GM18502 (cell line): Measurements from ENCODE around the gene C1orf198.

Experiments used
- ATAC-seq: cut with Tn5 transposase; IDR thresholded peaks from one replicate; pipeline ENCODE4 v1.9.1; 2021; ENCODE audit warnings: mild to moderate bottlenecking; ENCODE audit not compliant: unreplicated experiment, poor library complexity

The C1orf198 gene, protein sequence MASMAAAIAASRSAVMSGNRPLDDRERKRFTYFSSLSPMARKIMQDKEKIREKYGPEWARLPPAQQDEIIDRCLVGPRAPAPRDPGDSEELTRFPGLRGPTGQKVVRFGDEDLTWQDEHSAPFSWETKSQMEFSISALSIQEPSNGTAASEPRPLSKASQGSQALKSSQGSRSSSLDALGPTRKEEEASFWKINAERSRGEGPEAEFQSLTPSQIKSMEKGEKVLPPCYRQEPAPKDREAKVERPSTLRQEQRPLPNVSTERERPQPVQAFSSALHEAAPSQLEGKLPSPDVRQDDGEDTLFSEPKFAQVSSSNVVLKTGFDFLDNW

DNA sequence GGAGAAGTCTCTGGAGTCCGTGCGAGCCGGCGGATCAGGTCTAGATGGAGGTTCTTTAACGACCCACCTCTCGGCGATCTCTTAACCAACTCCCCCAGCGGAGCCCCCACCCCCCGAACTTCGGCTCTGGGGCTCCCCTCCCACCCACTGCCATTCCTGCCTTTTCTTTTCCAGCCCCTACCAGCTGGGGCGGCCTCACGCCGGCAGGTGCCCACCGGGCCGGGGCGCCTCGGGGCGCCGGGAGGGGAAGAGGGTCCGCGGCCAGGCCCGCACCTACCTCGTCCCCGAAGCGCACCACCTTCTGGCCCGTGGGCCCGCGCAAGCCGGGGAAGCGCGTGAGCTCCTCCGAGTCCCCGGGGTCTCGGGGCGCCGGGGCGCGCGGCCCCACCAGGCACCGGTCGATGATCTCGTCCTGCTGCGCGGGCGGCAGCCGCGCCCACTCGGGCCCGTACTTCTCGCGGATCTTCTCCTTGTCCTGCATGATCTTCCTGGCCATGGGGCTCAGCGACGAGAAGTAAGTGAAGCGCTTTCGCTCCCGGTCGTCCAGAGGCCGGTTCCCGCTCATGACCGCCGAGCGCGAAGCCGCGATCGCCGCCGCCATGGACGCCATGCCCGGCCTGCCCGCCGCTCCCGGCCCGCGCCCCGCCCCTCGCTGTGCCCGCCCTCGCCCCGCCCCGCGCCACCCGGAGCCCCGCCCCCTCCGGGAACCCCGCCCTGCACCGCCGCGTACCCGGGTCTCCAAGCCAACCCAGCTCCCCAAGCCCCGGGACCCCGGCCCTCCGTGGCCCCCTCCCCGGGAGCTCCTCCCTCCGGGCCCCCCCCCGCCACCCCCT is at the start of gene C1orf198:
TSS of gene C1orf198 (minus strand) at position 619 of the 833 bp plus-strand sequence. CDS start at position 610, 9 bp downstream.
- peak; percentile 88 for ATAC-seq

DNA sequence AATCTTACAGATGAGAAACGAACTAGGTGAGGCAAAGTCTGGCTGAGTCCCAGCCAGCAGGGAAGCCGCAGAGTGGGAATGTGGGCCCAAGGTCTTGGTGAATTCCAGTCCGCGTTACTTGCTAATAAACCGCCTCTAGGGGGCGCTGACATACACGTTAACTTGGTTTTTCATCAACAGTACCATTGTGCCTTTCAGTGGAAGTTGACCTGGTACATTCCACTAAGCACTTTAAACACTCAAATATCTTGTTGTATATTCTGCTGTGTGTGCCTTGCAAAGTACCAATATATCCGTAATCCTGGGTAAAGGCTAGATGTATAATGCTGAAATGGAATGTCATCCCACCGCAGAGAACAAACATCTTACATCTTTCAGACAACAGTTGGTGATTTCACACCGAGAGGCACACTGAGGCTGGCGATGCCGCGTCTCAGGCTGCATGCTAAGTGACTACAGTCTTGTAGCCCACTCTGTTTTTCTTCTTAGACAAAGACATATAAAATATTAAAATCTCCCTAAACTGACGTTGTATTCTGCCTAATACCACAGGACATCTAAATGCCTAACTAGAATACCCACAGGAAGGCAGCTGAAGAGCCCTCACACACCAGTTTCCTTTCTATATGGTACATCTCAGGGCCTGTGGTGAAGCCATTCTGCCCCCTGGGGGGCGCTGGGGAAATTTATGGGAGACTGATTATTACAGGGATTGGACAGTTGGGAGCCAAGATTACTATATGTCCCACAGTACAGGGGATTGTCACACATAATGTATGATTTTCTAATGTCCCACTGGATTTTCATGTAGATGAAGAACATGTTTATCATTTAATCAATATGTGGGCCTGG is 49.2 kb upstream of the C1orf198 start:
- peak; percentile 53 for ATAC-seq

DNA sequence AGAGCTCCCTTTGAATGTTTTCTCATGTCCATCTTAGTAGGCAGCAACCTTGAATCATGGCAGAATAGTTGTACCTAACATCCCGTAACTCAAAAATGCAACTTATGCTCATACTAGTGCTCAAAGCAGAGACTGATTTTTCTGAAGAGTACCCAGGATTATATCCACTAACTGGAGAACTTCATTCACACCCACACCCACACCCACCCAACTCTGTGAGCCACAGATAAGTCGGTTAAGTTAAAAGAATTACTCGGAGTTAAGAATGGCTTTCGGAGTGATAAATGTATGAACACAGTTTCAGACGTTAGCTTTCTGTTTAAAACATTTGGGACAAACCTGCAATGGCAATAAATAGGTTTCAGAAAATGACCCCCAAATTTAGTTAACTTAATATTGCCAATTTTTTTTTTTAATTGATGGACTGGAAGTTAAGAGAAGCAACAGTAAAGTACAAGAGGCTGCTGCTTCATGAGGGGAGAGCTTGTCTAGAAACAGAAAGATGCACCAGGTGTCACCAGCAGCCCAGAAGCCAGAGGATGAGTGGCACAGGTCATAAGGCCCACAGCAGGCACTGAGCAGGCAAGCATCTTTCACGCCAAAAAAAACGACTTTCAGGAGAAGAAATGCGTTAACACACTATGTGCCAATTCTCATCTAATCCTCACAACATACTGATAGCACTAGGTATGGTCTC is 48.4 kb upstream of the C1orf198 start:
- no peak for ATAC-seq

DNA sequence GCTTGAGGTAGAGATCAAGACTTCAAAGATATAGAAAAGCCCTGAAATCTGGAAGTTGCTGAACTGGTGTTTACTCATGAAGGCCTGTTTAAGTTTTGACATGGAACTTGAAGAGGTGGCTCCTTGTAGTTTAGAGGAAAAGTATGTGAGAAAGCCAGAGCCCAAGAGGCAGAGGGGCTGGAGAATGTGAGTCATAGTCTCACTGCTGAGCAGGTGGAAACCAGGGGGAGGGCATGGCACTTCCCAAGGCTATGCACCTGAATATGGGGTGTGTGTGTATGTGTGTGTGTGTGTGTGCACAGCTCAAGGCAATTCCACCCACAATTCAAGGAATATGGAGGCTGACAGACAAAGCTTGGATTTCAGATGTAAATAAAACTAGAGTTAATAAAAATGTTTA is 46.8 kb upstream of the C1orf198 start:
- ATAC-seq, result no peak

DNA sequence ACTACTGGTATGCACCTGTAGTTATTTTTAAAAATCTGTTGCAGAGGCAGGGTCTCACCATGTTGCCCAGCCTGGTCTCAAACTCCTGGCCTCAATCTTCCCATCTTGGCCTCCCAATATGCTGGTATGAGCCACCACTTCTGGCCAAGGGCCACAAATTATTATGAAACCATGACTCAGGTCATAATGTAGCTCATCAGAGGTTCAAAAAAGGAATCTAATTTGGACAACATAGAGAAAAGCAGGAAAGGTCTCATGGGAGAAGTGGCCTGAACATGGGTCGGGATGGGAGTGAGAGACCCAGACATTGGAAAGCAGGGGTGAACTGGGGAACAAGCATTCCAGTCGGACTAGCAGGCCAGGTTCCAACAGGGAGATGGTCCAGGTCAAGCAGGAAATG is 45.2 kb upstream of the C1orf198 start:
- no peak for ATAC-seq

DNA sequence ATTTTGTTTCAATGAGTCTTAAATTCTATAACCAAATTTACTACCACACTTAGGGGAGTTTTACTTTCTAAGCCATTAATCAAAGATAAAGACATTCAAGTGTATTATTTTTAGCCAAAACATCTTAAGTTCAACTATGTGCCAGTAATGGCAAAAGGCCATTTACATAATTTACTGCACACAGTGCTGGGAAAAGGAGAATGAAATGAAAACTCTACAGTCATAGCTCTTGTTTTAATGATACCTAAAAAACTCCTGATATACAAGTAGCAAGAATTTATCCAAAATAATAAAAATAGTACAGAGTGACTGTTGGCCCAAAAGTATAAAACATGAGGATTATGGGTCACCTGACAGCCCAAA is 42.4 kb upstream of the C1orf198 start:
- no peak for ATAC-seq

DNA sequence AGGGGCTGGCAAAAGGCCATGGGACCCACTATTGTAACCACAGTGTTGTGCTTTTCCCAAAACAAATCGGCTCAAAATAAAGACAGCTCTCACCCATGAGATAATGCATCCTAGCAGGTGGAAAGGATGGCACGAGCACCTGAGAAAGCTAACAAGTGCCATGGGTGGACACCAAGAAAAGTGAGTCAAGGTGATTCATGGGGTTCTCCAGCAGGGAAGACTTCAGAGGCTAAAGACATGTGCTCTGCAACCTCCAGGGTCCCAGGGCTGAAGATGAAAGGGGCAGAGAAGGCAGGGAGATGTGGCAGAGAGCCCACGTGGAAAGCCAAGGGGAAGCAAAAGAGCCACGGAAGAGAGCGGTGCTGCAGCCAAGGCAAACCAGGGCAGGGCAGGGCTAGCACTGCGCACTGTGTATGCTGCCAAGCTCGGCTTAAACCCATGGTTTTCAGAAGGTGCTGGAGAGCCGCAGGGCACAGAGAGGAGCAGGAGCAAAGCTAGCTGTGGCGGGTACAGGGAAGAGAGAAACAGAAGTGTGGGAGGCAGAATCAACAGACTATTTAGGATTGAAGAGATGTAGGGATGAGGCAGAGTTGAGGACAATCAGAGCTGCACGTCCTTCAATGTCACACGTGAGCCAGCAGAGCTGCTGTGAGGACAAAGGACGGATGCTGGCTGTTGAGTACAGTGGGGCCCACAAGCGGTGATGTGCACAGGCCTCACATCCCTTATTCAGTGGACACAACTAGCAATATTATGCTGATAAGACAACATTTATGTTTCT is 41.8 kb upstream of the C1orf198 start:
- ATAC-seq, result no peak

DNA sequence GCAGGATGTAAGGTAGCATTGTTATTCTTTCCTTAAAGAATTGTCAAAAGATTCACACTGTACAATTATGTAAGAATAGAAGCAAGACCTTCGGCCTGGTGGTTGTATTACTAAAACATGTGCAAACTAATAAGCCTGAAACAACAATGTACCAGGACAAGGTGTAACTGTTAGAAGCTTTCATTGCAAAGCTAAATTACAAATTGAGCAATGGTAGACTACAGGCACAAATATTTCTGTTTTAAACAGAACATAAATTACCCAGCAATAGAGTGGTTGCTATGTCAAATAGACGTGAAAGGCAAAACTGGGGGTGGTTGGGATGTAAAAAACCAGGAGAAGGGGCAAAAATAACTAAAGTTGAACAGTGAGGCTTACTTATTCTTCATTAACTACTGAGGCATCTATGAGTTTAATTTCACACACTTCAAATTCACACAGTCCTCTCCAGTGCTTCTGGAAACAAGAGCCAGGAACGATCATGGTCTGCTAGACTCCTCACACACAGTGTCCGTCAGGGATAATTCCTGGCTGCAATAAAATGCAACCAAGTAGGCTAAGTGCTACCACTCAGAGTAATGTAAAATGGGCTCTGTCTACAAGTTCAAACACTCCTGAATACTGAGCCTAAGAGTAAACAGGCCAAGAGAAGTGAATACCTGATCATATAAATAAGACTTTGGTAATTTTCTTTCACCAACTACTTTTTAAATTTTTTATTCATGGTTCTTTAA is 39.3 kb upstream of the C1orf198 start:
- ATAC-seq, result no peak

DNA sequence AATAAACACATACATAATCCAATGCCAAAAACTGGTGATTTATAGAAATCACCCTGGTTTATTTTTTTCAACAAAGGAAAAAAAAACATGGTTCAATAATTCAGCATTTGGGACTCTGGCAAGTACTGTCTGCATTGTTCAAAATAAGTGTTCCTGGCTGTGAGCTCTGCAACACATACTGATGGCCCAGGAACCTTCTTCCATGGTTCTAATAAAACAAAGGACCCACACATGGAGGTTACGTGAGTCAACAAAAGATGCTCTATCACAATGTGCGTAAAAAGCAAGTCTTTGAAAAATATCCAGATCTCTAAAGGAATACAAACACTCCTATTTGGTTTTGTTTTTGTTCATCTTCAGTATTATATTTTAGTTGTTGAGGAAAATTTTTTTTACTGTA is 37.9 kb upstream of the C1orf198 start:
- no peak for ATAC-seq

DNA sequence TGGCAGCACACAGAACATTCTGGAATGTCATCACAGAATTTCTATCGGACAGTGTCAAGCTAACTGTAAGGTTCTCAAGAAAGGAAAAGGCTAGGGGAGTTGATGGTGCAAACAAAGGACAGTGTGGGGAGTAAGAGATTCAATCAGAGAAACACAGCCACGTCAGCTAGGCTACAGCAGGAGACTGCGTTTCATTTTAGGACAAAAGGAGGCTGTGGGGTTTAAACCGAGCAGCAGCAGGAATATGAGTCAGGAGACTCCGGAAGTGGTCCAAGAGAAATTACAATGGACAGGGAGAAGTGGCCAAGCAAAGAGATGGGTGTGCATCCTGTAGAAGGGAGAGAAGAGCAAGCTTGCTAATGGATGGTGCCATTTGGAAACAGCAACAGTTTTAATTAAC is 37.4 kb upstream of the C1orf198 start:
- ATAC-seq, result no peak

DNA sequence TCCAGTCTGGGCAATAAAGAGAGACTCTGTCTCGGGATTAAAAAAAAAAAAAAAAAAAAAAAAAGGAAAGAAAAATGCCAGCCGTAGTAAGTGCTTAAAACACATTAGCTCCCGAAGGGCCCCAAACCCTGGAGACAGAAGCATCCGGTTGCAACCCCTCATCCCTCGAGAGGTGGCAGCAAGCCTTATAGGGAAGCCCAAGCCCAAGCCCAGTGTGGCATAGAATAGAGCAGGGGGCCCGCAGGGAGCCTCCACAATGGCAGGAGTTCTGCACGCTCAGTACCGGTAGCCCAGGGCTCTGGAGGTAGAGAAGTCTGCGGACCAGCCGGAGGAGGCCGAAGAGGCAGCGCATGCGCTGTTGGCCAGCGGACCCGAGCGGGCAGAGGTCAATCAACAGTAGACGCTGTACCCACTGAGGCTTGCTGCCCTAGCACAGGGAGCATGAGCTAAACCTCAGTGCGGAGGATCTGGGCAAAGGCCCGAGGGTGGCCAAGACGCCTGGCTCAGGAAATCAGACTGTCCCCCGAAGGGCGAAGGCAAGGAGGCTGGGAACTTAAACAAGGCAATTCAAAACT is 34.1 kb upstream of the C1orf198 start:
- no peak for ATAC-seq

DNA sequence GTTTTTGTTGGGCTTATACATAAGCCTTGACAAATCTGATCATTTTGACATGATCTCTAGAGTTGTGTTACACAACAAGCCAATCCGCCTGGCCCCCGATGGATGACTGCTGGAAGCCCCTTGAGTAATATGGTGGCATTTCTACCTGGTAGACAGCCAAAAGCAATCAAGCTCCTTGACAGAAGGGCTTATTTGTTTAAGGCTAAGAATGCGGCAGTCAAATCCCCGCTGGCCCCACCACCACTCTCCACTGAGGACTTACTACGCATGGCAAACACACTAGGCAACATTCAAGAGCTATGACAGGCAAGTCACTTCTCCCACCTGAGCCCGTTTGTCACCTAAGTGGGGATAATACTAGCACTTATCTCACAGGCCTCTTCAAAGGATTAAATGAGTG is 33.4 kb upstream of the C1orf198 start:
- no peak for ATAC-seq

DNA sequence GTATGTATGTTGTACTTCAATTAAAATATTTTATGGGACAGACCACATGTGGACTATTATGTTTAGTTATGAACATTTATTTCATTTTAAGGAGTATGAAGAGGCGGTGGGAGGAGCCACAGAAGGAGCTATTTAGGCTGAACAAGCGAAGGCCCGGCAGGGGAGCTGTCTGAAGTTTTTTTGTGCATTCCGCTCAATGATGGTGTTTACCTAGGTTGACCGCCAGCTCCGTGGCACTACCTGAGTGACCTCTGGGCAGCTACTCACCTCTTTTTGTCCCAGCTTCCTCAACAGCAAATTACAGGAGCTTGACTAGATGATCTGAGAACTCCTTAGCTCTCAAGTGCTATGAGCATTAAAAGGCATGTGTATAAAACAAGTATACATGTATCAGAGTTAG is 32.7 kb upstream of the C1orf198 start:
- ATAC-seq, result no peak

DNA sequence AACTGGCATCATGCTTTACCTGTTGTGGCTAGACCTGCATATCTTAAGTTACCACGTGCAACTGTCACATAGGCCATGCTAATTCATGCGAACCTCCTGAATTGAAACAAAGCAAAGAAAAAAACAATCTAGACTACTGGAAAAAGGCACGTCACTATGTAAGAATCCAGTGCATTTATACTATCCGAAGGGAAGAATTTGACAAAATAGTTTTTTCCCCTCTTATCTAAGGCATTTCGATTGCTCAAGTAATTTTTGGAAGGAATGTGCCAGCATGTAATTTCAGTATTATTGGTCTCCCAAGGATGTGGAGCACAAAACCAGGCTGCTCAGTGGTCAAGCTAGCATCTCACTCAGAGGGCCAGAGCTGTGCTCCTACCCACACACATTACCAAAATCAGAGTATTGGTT is 31.5 kb upstream of the C1orf198 start:
- ATAC-seq, result no peak

DNA sequence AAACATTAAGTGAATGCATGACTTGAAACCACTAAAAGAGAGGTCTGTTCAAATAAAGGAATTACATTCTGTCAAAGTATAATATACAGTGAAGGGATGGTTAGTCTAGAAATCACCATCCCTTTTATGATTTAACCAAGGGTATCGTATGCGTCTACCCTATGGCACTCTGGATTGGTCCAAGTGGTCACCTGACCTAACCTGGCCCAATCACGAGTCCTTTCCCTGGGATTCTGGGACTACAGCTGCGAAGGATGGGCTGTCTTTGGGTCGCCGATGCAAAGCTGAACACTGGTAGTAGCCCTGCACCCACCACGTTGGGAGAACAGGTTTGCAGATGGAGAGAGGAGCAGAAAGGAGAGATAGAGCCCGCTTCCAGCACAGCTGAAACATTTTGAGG is 30.4 kb upstream of the C1orf198 start:
- ATAC-seq, result no peak

DNA sequence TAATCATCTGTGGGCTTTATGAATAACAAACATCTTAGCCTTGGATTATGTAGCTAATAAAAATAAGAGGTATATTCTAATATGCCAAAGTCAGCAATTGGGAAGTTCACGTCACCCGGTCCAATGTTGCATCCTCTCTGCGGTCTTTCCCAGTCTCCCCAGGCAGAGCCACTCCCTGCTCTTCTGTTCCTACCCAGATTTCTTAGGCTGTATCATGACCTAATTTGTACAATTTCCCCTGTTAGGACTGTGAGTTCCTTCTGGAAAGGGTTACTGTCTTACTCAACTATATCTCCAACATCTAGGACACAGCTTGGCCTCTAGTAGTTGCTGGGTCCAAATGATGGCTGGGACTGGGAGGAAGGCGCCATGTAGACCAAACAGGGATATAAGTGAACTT is 29.8 kb upstream of the C1orf198 start:
- ATAC-seq, result no peak

DNA sequence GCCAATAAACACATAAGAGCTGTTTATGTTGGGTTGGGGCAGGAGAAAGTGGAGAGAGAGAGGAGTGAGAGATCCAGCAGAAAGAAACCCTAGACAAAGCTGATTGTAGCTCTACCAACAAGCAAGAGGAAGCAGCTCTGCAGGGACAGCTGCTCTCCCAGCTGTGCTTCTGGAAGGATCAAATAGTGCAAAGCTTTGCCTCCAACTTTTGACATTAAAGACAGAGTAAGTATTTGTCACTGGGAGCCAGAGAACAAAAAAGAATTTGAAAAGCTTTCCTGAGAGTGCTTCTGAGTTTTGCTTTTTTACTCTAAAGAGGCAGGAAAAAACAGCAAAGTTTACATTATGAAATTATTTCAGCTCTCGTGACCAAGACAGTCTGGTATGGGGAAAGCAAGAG is 28.5 kb upstream of the C1orf198 start:
- ATAC-seq, result no peak

DNA sequence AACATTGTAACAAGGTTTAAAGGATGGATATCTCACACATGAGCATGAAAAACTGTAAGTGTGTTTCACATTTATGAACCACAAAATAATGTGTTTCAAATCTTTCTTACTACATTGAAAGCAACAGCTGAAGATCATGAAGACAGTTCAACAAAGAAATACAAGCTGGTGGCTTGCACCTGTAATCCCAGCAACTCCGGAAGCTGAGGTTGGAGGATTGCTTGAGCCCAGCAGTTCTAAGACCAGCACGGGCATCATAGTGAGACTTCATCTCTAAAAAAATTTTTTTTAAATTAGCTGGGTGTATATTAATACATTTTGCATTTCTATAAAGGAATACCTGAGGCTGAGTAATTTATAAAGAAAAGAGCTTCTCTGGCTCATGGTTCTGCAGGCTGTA is 27.1 kb upstream of the C1orf198 start:
- no peak for ATAC-seq

DNA sequence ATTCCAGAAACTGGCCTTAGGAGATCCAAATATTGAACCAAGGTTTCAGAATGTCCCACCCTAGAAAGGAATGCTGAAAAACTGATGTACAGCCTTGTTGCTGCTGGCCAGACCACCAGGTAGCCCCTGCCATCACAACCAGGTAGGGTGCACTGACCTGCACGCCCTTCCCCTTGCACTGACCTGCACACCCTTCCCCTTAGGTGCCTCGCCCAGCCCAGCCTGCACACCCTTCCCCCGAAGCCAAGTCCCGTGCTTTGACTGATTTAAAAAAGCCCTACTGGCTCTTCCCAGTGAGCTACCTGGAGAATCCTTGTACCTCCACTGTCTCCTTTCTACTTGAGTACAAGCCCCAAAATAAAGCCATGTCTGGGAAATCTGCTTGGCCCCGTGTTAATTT is 26.3 kb upstream of the C1orf198 start:
- no peak for ATAC-seq
